Renal cortical epithelial cell (primary cell): ENCODE data around the gene HSF4. TPM values are rescaled to one million over a fixed set of nuclear protein-coding genes. Genes with fewer than 3 reads are reported as not detected.

Source experiments
- DNase-seq: peaks from one replicate; pipeline ENCODE4 v3.0.0-alpha.2; 2011; ENCODE audit warnings: low read depth
- total RNA-seq: library from RNA; depleted of rRNA; stranded (reverse); fragments of >200 nt; gene quantifications from 2 replicates; pipeline ENCODE4 v1.2.3, GENCODE V29; 2014

Gene HSF4
- total RNA-seq, 1 donor from 2014 or later: 12.5 TPM

GRCh38 chr16:67166598-67167168 lies 2.1 kb downstream of the HSF4 start:
- no peak for DNase-seq

GRCh38 chr16:67167588-67167987 lies 3.0 kb downstream of the HSF4 start:
- no peak for DNase-seq

GRCh38 chr16:67169011-67169451 lies 4.5 kb downstream of the HSF4 start:
- DNase-seq: no peak

GRCh38 chr16:67169642-67170167 lies 5.2 kb downstream of the HSF4 start:
- DNase-seq: no peak

- peak; percentile 69 for DNase-seq
Observed at GRCh38 chr16:67170168-67170948, 5.8 kb downstream of the HSF4 start, which contains the start of gene NOL3. Gene NOL3 (plus strand): TSS chr16:67170538.

GRCh38 chr16:67170949-67171649 lies 6.6 kb downstream of the HSF4 start:
- peak; percentile 27 for DNase-seq

GRCh38 chr16:67173323-67173722 lies 8.8 kb downstream of the HSF4 start:
- DNase-seq: peak; percentile 22

GRCh38 chr16:67173808-67174705 lies 9.5 kb downstream of the HSF4 start:
- DNase-seq: peak; percentile 76

GRCh38 chr16:67174706-67175231 lies 10.2 kb downstream of the HSF4 start:
- DNase-seq: no peak

GRCh38 chr16:67176662-67177061 lies 12.1 kb downstream of the HSF4 start:
- DNase-seq: no peak

- DNase-seq: peak; percentile 23
Observed at GRCh38 chr16:67177743-67178699, 13.5 kb downstream of the HSF4 start.

GRCh38 chr16:67179421-67180080 lies 15.0 kb downstream of the HSF4 start:
- no peak for DNase-seq

GRCh38 chr16:67180166-67180565 lies 15.6 kb downstream of the HSF4 start:
- DNase-seq: no peak

- DNase-seq: peak; percentile 33
Observed at GRCh38 chr16:67181346-67181745, 16.8 kb downstream of the HSF4 start.

- no peak for DNase-seq
Observed at GRCh38 chr16:67182288-67182687, 17.7 kb downstream of the HSF4 start.

GRCh38 chr16:67183284-67183626 lies 18.7 kb downstream of the HSF4 start:
- DNase-seq: no peak

- DNase-seq: peak; percentile 96
Observed at GRCh38 chr16:67183627-67184452, 19.3 kb downstream of the HSF4 start, which contains the start of gene MATCAP1. Gene MATCAP1 (minus strand): TSS chr16:67183963. CDS start chr16:67180610, 3,353 bp downstream.

GRCh38 chr16:67184453-67184994 lies 20.0 kb downstream of the HSF4 start:
- DNase-seq: no peak
